Hematopoietic multipotent progenitor cell treated with erythropoietin and hydrocortisone succinate and interleukin-3 and kit ligand, for 17 days (in vitro differentiated cells): ENCODE data around the gene CYP2D6.
A peak's percentile ranks its signal among the peaks of the same experiment; 100 is the strongest.
"Not testable (repeated sequence)": the region's sequence is repeated elsewhere in the genome, so short reads cannot be mapped to it uniquely, and the experiment has no call there.

Experiments used
- DNase-seq: peaks from one replicate; pipeline ENCODE4 v3.0.0-alpha.2; 2015; ENCODE audit warnings: low spot score

CYP2D6 gene

GRCh38 chr22:42134100-42135020 lies 3.8 kb upstream of the CYP2D6 start:
- no peak for DNase-seq

DNA sequence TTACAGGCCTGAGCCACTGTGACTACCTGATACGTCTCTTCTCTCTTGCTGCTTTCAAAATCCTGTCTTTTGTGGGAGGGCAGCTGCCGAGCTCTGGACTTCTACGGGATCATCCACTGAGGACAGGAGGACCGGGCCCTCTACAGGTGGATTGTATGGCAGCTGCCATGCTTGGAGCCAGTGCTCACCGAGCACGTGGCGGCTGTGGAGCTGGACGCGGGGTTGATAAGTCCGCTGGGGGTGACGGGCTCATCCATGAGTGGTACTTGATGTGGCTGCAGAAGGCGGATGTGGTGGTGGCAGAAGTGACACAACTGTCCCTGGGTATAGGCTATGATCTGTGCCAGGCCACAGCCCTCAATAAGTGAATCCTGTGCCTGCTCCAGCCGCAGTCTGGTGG lies 1.8 kb upstream of the CYP2D6 start:
- no peak for DNase-seq

GRCh38 chr22:42131562-42131961 lies 952 bp upstream of the CYP2D6 start:
- DNase-seq = no peak

DNA sequence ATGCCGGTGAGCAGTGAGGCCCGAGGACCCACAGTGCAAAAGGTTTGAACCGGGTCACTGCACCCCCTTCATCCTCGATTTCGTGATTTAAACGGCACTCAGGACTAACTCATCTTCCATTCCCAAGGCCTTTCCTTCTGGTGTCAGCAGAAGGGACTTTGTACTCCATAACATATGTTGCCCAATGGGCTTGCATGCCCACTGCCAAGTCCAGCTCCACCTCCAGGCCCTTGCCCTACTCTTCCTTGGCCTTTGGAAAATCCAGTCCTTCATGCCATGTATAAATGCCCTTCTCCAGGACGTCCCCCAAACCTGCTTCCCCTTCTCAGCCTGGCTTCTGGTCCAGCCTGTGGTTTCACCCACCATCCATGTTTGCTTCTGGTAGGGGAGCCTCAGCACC lies 428 bp downstream of the CYP2D6 start:
- not testable (repeated sequence) for DNase-seq

DNA sequence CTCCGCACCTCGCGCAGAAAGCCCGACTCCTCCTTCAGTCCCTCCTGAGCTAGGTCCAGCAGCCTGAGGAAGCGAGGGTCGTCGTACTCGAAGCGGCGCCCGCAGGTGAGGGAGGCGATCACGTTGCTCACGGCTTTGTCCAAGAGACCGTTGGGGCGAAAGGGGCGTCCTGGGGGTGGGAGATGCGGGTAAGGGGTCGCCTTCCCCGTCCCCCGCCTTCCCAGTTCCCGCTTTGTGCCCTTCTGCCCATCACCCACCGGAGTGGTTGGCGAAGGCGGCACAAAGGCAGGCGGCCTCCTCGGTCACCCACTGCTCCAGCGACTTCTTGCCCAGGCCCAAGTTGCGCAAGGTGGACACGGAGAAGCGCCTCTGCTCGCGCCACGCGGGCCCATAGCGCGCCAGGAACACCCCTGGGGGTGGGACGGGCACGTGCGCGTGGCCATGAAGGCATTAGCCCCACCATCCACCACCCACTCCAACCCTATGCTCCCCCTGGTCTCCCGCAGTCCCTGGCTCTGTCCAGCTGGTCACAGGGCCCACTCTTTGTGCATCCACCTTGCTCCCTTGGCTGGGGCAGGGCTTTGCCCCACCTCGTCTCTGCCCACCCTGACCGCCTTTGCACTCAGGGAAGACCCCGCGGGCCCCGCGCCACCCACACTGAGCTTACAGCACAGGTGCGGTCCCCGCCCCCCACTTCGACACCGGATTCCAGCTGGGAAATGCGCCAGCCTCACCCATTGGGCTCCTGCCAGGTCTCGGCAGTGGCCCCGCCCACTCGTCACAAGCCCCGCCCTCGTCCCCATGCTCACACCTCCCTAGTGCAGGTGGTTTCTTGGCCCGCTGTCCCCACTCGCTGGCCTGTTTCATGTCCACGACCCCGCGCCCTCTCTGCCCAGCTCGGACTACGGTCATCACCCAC lies 1.6 kb downstream of the CYP2D6 start:
- DNase-seq = peak; percentile 19

DNA sequence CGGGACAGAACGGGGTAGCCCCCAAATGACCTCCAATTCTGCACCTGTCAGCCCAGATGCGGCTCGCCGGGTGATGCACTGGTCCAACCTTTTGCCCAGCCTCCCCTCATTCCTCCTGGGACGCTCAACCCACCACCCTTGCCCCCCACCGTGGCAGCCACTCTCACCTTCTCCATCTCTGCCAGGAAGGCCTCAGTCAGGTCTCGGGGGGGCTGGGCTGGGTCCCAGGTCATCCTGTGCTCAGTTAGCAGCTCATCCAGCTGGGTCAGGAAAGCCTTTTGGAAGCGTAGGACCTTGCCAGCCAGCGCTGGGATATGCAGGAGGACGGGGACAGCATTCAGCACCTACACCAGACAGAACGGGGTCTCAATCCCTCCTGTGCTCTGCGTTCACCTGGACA lies 2.6 kb downstream of the CYP2D6 start:
- DNase-seq = not testable (repeated sequence)

DNA sequence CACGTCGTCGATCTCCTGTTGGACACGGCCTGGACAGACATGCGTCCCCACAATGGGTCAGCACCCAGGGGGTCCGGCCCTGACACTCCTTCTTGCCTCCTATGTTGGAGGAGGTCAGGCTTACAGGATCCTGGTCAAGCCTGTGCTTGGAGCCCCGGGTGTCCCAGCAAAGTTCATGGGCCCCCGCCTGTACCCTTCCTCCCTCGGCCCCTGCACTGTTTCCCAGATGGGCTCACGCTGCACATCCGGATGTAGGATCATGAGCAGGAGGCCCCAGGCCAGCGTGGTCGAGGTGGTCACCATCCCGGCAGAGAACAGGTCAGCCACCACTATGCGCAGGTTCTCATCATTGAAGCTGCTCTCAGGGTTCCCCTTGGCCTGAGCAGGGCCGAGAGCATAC lies 3.0 kb downstream of the CYP2D6 start:
- no peak for DNase-seq

GRCh38 chr22:42123529-42123928 lies 7.1 kb downstream of the CYP2D6 start:
- DNase-seq = not testable (repeated sequence)

DNA sequence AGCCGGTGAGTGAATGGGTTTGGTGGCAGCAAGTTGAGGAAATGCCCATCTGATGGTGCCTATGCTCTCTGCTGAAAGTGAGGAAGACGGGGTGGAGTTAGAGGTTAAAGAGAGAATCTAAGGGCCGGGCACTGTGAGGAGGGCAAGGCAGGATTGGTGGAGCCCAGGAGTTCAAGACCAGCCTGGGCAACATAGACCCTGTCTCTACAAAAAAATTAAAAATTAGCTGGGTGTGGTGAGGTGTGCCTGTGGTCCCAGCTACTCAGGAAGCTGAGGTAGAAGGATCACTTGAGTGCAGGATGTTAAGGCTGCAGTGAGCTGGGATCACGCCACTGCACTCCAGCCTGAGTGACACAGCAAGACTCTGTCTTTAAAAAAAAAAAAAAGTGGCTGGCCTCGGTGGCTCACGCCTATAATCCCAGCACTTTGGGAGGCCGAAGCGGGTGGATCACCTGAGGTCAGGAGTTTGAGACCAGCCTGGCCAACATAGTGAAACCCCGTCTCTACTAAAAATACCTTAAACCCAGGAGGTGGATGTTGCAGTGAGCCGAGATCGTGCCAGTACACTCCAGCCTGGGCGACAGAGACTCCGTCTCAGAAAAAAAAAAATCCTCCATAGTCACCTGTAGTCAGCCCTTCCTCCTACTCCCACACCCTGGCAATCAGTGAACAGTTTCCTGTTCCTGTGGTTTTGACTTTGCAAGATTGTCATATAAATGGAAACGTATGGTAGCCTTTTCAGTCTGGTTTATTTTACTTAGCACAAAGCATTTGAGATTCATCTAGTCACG lies 10.2 kb downstream of the CYP2D6 start:
- not testable (repeated sequence) for DNase-seq

GRCh38 chr22:42116848-42117424 lies 13.7 kb downstream of the CYP2D6 start:
- DNase-seq = no peak

DNA sequence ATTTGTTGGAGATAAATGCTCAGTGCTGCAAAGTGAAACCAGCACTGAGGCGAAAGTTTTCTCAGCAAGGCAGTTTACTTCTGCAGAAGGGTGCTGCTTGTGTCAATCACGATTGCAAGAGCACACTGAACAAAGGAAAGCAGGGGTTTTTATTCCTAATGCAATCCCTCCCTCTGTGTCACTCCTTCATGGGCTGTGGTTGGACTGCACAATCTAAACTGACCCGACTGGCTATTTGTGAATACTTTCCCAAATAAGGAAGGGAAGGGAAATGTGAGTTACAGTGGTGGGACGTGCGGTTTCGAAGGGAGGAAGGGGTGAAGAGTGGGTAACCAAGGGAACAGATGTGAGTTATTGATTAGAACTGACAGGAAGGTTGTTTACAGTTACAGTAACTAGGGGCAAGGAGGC lies 15.2 kb downstream of the CYP2D6 start:
- DNase-seq = not testable (repeated sequence)

DNA sequence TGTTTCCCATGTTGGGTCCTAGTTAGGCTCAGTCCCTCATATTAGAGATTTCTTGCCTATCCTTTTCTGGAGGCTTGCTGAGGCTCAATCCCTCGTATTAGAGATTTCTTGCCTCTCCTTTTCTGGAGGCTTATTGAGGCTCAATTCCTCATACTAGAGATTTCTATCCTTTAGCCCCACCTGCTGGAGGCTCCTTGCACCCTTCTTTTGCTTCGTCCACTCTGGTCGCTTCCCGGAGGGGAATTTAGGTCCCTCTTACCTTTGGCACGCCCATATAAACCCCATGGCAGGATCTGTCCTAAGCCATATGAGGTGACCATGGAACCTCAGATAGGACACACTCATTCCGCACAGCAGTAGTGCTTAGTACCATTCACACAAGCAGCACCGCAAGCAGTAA lies 15.9 kb downstream of the CYP2D6 start:
- DNase-seq = peak; percentile 59

DNA sequence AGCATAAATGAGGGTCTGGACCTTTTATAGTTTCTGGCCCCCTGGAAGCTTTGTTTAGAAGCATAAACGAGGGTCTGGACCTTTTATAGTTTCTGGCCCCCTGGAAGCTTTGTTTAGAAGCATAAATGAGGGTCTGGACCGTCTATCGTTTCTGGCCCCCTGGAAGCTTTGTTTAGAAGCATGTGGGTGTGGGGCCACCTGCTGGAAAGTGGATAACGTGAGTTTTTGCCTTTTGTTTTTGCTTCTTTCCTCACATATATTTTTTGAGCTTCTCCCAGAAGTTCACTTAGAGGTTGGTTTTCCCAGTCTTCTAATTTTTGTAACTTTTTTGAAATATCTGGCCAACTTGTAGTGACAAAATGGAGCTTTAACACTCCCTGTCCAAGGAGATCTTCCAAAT lies 17.8 kb downstream of the CYP2D6 start:
- DNase-seq = not testable (repeated sequence)

- no peak for DNase-seq
Measured at GRCh38 chr22:42111798-42112197, 18.8 kb downstream of the CYP2D6 start.

DNA sequence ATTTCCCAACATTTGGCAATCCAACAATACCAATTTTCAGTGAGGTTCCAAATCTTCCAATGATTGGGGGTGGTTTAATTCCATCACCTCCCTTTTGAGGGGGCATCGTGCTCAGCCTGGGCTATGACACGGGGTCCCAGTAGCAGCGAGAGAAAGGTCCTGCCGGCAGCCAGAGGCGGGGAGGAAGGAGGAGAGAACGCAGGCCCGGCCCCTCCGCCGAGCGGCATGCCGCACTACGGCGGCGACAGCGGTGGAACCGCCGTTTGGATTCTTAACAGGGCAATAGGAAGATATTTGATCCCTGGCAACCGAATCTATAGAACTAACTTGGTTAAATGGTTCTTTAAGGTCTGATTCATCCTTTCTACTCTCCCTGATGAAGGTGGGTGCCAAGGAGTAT lies 21.8 kb downstream of the CYP2D6 start:
- DNase-seq = no peak

DNA sequence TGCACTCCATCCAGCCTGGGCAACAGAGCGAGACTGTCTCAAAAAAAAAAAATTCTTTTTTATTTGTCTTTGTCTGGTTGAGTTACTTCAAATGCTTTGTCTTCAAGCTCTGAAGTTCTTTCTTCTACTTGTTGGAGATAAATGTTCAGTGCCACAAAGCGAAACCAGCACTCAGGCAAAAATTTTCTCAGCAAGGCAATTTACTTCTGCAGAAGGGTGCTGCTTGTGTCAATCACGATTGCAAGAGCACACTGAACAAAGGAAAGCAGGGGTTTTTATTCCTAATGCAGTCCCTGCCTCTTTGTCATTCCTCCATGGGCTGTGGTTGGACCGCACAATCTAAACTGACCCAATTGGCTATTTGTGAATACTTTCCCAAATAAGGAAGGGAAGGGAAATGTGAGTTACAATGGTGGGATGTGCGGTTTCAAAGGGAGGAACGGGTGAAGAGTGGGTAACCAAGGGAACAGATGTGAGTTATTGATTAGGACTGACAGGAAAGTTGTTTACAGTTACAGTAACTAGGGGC lies 26.2 kb downstream of the CYP2D6 start:
- not testable (repeated sequence) for DNase-seq

GRCh38 chr22:42101199-42101598 lies 29.4 kb downstream of the CYP2D6 start:
- DNase-seq = no peak

DNA sequence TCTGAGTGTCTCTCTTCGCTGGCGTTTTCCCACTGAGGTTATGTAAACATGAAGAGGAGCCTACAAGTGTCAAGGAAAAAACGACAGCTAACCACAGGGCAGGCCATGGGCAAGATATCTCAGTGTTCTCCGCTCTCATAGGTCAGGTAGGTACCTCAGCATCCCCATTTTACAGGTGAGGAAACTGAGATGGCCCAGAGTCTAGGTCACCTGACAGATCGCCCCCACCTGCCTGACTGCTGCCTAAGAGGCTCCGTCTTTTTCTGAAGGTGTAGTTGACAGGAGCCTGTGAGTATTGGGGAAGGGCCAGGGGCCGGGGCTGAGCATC lies 39.2 kb downstream of the CYP2D6 start:
- no peak for DNase-seq

- DNase-seq = peak; percentile 100
Measured at GRCh38 chr22:42090596-42091454, 39.8 kb downstream of the CYP2D6 start, which contains the start of gene NDUFA6. Gene NDUFA6, minus strand, starts transcription at chr22:42090772. Its CDS starts 28 bp downstream, at chr22:42090744.

DNA sequence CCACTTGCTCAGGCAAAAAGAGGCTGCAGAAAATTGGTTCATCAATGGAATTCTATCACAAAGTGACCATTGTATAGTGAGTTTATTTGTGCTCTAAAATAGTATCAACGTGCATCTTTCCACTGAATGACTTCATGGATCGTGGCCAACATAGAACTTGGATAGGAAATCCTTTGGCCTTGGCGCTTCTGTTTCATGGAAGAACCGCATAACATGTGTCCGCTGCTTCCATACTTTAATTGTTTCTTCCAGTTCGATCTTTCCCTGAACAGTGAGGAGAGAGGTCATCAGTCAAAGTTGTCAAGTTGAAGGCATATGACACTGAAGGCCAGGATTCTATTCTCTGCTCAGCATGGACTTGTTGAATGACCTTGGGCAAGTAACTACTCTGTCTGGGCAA lies 44.6 kb downstream of the CYP2D6 start:
- no peak for DNase-seq
